Measurements from ENCODE around the gene FAM170B. TPM values are rescaled to one million over a fixed set of nuclear protein-coding genes. Genes with fewer than 3 reads are reported as not detected.
A peak's percentile ranks its signal among the peaks of the same experiment; 100 is the strongest.

FAM170B gene
- total RNA-seq, 1 donor from 2014 or later: not detected

- Histone ChIP-seq H3K27ac (no peak overlapping the region), H3K9me3 (no peaks in the 10 kb centered on the region), H3K27me3 (no peaks in the 10 kb centered on the region), H3K36me3 (no peaks in the 10 kb centered on the region), H3K4me1 (peaks cover 66% of the 10 kb centered on the region), H3K4me3 (no peak overlapping the region)
- intact Hi-C loops (cut with DNase I): no loop called here
- TF ChIP-seq, protein P1, sequence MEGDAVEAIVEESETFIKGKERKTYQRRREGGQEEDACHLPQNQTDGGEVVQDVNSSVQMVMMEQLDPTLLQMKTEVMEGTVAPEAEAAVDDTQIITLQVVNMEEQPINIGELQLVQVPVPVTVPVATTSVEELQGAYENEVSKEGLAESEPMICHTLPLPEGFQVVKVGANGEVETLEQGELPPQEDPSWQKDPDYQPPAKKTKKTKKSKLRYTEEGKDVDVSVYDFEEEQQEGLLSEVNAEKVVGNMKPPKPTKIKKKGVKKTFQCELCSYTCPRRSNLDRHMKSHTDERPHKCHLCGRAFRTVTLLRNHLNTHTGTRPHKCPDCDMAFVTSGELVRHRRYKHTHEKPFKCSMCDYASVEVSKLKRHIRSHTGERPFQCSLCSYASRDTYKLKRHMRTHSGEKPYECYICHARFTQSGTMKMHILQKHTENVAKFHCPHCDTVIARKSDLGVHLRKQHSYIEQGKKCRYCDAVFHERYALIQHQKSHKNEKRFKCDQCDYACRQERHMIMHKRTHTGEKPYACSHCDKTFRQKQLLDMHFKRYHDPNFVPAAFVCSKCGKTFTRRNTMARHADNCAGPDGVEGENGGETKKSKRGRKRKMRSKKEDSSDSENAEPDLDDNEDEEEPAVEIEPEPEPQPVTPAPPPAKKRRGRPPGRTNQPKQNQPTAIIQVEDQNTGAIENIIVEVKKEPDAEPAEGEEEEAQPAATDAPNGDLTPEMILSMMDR (IDR thresholded peaks at IDR 0.05): no peak
- TF ChIP-seq POLR2AphosphoS5 (IDR thresholded peaks at IDR 0.05; ENCODE audit: insufficient read depth in 1 of 2, low read depth in 1 of 2): no peak
- no peak for TF ChIP-seq POLR2A (IDR thresholded peaks at IDR 0.05)
- DNase-seq (ENCODE audit: extremely low spot score in 2 of 2): peak; percentile 52 to 75
Observed at GRCh38 chr10:49112851-49113250, 21.0 kb downstream of the FAM170B start.

- no peaks in the 10 kb centered on the region for H3K9me3 ChIP-seq
- intact Hi-C loops (cut with DNase I): no loop called here
- TF ChIP-seq POLR2A (IDR thresholded peaks at IDR 0.05): no peak
- TF ChIP-seq, protein P1 (IDR thresholded peaks at IDR 0.05): no peak
- no peak for TF ChIP-seq POLR2AphosphoS5 (IDR thresholded peaks at IDR 0.05; ENCODE audit: insufficient read depth in 1 of 2, low read depth in 1 of 2)
- peaks cover 71% of the 10 kb centered on the region for H3K4me1 ChIP-seq
- no peaks in the 10 kb centered on the region for H3K27me3 ChIP-seq
- DNase-seq (ENCODE audit: extremely low spot score in 2 of 2): peak; percentile 43 to 77
- H3K36me3 ChIP-seq: no peaks in the 10 kb centered on the region
- H3K4me3 ChIP-seq: no peak overlapping the region
- no peak overlapping the region for H3K27ac ChIP-seq
Observed at GRCh38 chr10:49112098-49112497, 21.7 kb downstream of the FAM170B start.

- H3K27ac ChIP-seq: no peak overlapping the region
- TF ChIP-seq POLR2AphosphoS5 (IDR thresholded peaks at IDR 0.05; ENCODE audit: insufficient read depth in 1 of 2, low read depth in 1 of 2) (no peak), POLR2A (IDR thresholded peaks at IDR 0.05) (no peak)
- TF ChIP-seq, protein P1 (IDR thresholded peaks at IDR 0.05): no peak
- peaks cover 79% of the 10 kb centered on the region for H3K4me1 ChIP-seq
- H3K27me3 ChIP-seq: no peaks in the 10 kb centered on the region
- no peaks in the 10 kb centered on the region for H3K36me3 ChIP-seq
- intact Hi-C loops (cut with DNase I): no loop called here
- no peak overlapping the region for H3K4me3 ChIP-seq
- DNase-seq (ENCODE audit: extremely low spot score in 2 of 2): peak; percentile 64 to 77
- no peaks in the 10 kb centered on the region for H3K9me3 ChIP-seq
Observed at GRCh38 chr10:49111320-49111698, 22.5 kb downstream of the FAM170B start.

- Histone ChIP-seq H3K27ac (no peak overlapping the region), H3K4me3 (no peak overlapping the region), H3K9me3 (no peaks in the 10 kb centered on the region), H3K36me3 (no peaks in the 10 kb centered on the region), H3K4me1 (peaks cover 82% of the 10 kb centered on the region), H3K27me3 (no peaks in the 10 kb centered on the region)
- intact Hi-C loops (cut with DNase I): no loop called here
- TF ChIP-seq POLR2A (IDR thresholded peaks at IDR 0.05): no peak
- DNase-seq (ENCODE audit: extremely low spot score in 2 of 2): peak; percentile 58 to 78
Observed at GRCh38 chr10:49110684-49111319, 23.0 kb downstream of the FAM170B start.

GRCh38 chr10:49109669-49110340 is 24.0 kb downstream of the FAM170B start:
- H3K4me3 ChIP-seq: peak overlapping the region in 1 of 2 donors; percentile 12
- intact Hi-C loops (cut with DNase I): no loop called here
- no peaks in the 10 kb centered on the region for H3K27me3 ChIP-seq
- no peaks in the 10 kb centered on the region for H3K9me3 ChIP-seq
- H3K27ac ChIP-seq: no peak overlapping the region
- H3K4me1 ChIP-seq: peaks cover 78% of the 10 kb centered on the region
- peak in 1 of 2 donors; percentile 80 for DNase-seq (ENCODE audit: extremely low spot score in 2 of 2)
- TF ChIP-seq, protein P1 (IDR thresholded peaks at IDR 0.05): no peak
- TF ChIP-seq POLR2A (IDR thresholded peaks at IDR 0.05) (no peak), POLR2AphosphoS5 (IDR thresholded peaks at IDR 0.05; ENCODE audit: insufficient read depth in 1 of 2, low read depth in 1 of 2) (peak in 1 of 2 donors; percentile 65)
- H3K36me3 ChIP-seq: no peaks in the 10 kb centered on the region

All from vagina (tissue), 2 donors.